Measurements from ENCODE around the gene SH3BP5. TPM values are rescaled to one million over a fixed set of nuclear protein-coding genes. Genes with fewer than 3 reads are reported as not detected.

Gene SH3BP5
- total RNA-seq, 2 donors from 2014 or later, result 13.7 to 21.8 TPM

- no peak for TF ChIP-seq CTCF (IDR thresholded peaks at IDR 0.05)
- TF ChIP-seq POLR2A (IDR thresholded peaks at IDR 0.05), result no peak
- Histone ChIP-seq H3K4me3 (no peak overlapping the region), H3K9me3 (no peaks in the 10 kb centered on the region), H3K36me3 (replicated peaks in 1 of 2; ENCODE audit: insufficient read depth in 1 of 2, low read depth in 2 of 2) (no peaks in the 10 kb centered on the region), H3K27me3 (no peaks in the 10 kb centered on the region), H3K27ac (no peak overlapping the region), H3K4me1 (peaks cover 16% of the 10 kb centered on the region)
- no peak for ATAC-seq
- intact Hi-C loops (cut with DNase I), result no loop called here
- WGBS, 2 donors, result 96 to 98% methylated on average over 6 to 8 of the region's 8 CpGs
- DNase-seq, result no peak
Observed at GRCh38 chr3:15303216-15303615, 29.2 kb downstream of the SH3BP5 start.

GRCh38 chr3:15301761-15302160, 30.6 kb downstream of the SH3BP5 start:
- Histone ChIP-seq H3K36me3 (replicated peaks in 1 of 2; ENCODE audit: insufficient read depth in 1 of 2, low read depth in 2 of 2) (no peaks in the 10 kb centered on the region), H3K27me3 (no peaks in the 10 kb centered on the region), H3K4me3 (no peak overlapping the region), H3K27ac (no peak overlapping the region), H3K9me3 (no peaks in the 10 kb centered on the region), H3K4me1 (peaks cover 17% of the 10 kb centered on the region)
- no peak for DNase-seq
- no peak for ATAC-seq
- 90 to 95% methylated on average over 7 of the region's 7 CpGs for WGBS, 2 donors
- intact Hi-C loops (cut with DNase I), result no loop called here
- TF ChIP-seq CTCF (IDR thresholded peaks at IDR 0.05) (no peak), POLR2A (IDR thresholded peaks at IDR 0.05) (no peak)

GRCh38 chr3:15300323-15301078, 31.9 kb downstream of the SH3BP5 start:
- no peak overlapping the region for H3K27ac ChIP-seq
- H3K4me1 ChIP-seq, result peaks cover 17% of the 10 kb centered on the region
- intact Hi-C loops (cut with DNase I), result no loop called here
- ATAC-seq, result no peak
- peak in 1 of 4 donors; percentile 46 for DNase-seq
- H3K4me3 ChIP-seq, result no peak overlapping the region
- no peak for TF ChIP-seq CTCF (IDR thresholded peaks at IDR 0.05)
- no peak for TF ChIP-seq POLR2A (IDR thresholded peaks at IDR 0.05)
- H3K36me3 ChIP-seq (replicated peaks in 1 of 2; ENCODE audit: insufficient read depth in 1 of 2, low read depth in 2 of 2), result no peaks in the 10 kb centered on the region
- no peaks in the 10 kb centered on the region for H3K27me3 ChIP-seq
- no peaks in the 10 kb centered on the region for H3K9me3 ChIP-seq
- 59 to 74% methylated on average over 7 to 8 of the region's 8 CpGs for WGBS, 2 donors

- intact Hi-C loops (cut with DNase I), result no loop called here
- peak overlapping the region in 3 of 4 donors; percentile 10 to 55 (median 31) for H3K27ac ChIP-seq
- TF ChIP-seq CTCF (IDR thresholded peaks at IDR 0.05) (no peak), POLR2A (IDR thresholded peaks at IDR 0.05) (no peak)
- peak; percentile 87 to 92 (median 88) for DNase-seq
- H3K9me3 ChIP-seq, result no peaks in the 10 kb centered on the region
- H3K27me3 ChIP-seq, result no peaks in the 10 kb centered on the region
- no peaks in the 10 kb centered on the region for H3K36me3 ChIP-seq (replicated peaks in 1 of 2; ENCODE audit: insufficient read depth in 1 of 2, low read depth in 2 of 2)
- H3K4me1 ChIP-seq, result peaks cover 17% of the 10 kb centered on the region
- no peak overlapping the region for H3K4me3 ChIP-seq
- ATAC-seq, result peak; percentile 90
- 18 to 32% methylated on average over 3 of the region's 3 CpGs for WGBS, 2 donors
Observed at GRCh38 chr3:15299036-15299435, 33.4 kb downstream of the SH3BP5 start.

GRCh38 chr3:15298504-15298903, 33.9 kb downstream of the SH3BP5 start:
- H3K9me3 ChIP-seq, result no peaks in the 10 kb centered on the region
- no peak for DNase-seq
- WGBS, 2 donors, result 84 to 88% methylated on average over 3 of the region's 3 CpGs
- H3K27me3 ChIP-seq, result no peaks in the 10 kb centered on the region
- no peak for ATAC-seq
- intact Hi-C loops (cut with DNase I), result no loop called here
- peaks cover 17% of the 10 kb centered on the region for H3K4me1 ChIP-seq
- peak overlapping the region in 3 of 4 donors; percentile 10 to 55 (median 31) for H3K27ac ChIP-seq
- no peak overlapping the region for H3K4me3 ChIP-seq
- H3K36me3 ChIP-seq (replicated peaks in 1 of 2; ENCODE audit: insufficient read depth in 1 of 2, low read depth in 2 of 2), result no peaks in the 10 kb centered on the region
- TF ChIP-seq POLR2A (IDR thresholded peaks at IDR 0.05) (no peak), CTCF (IDR thresholded peaks at IDR 0.05) (no peak)
